ENCODE data around the gene POLN.

POLN gene

DNA sequence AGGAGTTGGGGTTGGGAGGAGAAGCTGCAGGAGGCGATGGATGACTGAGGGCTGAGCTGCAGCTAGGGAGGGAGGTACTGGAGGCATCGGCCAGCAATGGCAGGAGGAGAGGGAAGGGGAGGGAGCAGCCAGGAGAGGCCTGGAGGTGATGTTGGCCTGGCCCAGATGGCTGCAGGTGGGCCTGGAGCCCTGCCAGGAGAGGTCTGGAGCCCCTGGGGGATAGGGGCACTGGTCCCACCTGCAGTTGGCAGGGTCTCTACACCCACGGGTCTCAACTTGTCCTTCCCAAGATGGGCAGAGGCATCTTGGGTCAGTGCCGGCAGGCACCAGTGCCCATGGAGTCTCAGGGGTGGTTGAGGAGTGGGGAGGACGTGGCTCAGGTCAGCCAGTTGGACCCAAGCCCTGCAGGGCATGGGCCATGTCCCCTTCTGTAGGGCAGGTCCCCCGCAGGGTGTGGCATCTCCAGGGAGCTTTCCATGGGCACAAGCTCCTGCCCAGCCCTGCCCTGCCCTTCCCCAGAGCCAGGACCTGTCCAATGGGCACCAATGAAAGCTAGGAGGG lies 22.6 kb upstream of the POLN start:
- Histone ChIP-seq H2AFZ (ENCODE audit: low read depth, low read length) (no peak overlapping the region), H3K27me3 (ENCODE audit: insufficient read depth, low read length) (no peaks in the 10 kb centered on the region), H3K4me1 (ENCODE audit: insufficient read depth, low read length) (peaks cover 26% of the 10 kb centered on the region), H3K36me3 (ENCODE audit: insufficient read depth, low read length) (peaks cover 9% of the 10 kb centered on the region), H3K4me3 (ENCODE audit: low read length) (no peak overlapping the region), H3K9me3 (ENCODE audit: low read length) (no peaks in the 10 kb centered on the region)

DNA sequence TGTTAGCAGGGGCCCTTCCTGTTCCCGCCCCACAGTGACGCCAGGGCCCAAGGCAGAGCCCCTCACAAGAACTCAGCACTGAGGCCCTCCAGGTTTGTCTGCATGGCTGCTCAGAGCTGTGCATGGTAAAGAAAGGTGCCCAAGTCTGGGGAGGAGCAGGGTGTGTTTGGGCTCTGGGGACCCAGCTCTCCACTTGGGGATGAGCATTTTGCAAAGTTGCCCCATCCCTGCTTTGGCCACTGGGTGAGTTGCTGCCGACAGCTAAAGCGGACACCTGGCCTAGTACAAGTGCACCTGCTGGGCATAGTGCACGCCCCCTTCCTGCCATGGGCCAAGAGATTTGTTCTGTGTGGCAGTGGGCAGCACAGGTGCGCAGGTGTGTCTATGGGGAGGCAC lies 22.0 kb upstream of the POLN start:
- Histone ChIP-seq H3K4me1 (ENCODE audit: insufficient read depth, low read length) (peaks cover 28% of the 10 kb centered on the region), H3K4me3 (ENCODE audit: low read length) (peak overlapping the region; percentile 2), H3K36me3 (ENCODE audit: insufficient read depth, low read length) (peaks cover 11% of the 10 kb centered on the region), H3K27me3 (ENCODE audit: insufficient read depth, low read length) (no peaks in the 10 kb centered on the region), H3K9me3 (ENCODE audit: low read length) (no peaks in the 10 kb centered on the region), H2AFZ (ENCODE audit: low read depth, low read length) (no peak overlapping the region)

DNA sequence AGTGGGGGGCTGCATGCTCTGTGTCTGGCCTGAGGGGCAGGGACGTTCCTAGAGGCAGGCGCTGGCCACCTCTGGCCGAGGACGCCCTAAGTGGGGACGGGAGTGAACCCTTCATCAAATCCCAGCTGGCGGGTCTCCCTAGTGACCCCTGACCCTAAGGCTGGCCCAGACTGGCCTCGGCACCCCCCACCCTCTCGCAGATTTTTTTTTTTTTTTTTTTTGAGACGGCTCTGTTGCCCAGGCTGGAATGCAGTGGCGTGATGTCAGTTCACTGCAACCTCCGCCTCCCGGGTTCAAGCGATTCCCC lies 21.0 kb upstream of the POLN start:
- peaks cover 22% of the 10 kb centered on the region for H3K36me3 ChIP-seq (ENCODE audit: insufficient read depth, low read length)
- no peaks in the 10 kb centered on the region for H3K27me3 ChIP-seq (ENCODE audit: insufficient read depth, low read length)
- H3K4me3 ChIP-seq (ENCODE audit: low read length) = peak overlapping the region; percentile 66
- peak overlapping the region; percentile 58 for H2AFZ ChIP-seq (ENCODE audit: low read depth, low read length)
- H3K9me3 ChIP-seq (ENCODE audit: low read length) = no peaks in the 10 kb centered on the region
- peaks cover 28% of the 10 kb centered on the region for H3K4me1 ChIP-seq (ENCODE audit: insufficient read depth, low read length)

DNA sequence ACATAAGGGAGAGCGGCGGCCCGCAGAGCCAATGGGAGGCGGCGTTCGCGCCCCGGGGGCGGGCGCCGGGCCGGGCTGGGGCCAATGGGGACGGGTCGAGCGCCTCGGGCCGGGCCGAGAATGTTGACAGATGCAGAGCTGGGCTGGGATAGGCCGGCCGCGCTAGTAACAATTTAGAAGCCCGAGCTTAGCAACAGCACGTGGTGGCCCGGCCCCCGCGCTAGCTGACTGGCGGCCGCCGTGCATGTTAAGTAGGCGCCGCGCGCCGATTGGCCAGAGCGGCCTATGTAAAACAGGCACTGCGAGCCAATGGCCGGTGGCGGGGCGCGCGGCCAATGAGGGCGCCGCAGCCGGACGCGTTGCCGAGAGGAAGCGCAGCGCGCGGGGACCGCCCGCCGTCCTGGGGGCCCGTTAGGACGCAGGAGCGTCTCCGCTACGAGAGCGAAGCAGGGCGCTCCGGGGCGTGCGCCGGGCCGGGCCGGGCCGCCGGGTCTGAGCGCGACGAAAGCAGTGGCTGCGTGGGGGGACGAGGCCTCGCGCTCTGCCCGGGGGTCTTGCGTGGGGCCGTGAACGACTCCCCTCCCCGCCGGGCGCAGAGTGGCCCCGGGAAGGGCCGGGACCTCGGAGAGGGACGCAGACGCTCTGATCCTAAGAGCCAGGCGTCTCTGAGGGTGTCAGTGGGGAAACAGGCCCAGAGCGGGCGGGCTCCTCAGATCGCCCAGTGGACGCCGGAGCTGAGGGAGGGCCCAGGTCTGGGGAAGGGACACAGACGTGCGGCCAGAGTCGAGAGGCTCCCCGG lies 20.4 kb upstream of the POLN start:
- Histone ChIP-seq H3K4me3 (ENCODE audit: low read length) (peak overlapping the region; percentile 71), H3K4me1 (ENCODE audit: insufficient read depth, low read length) (peaks cover 28% of the 10 kb centered on the region), H3K36me3 (ENCODE audit: insufficient read depth, low read length) (peaks cover 26% of the 10 kb centered on the region), H3K9me3 (ENCODE audit: low read length) (no peaks in the 10 kb centered on the region), H3K27me3 (ENCODE audit: insufficient read depth, low read length) (no peaks in the 10 kb centered on the region), H2AFZ (ENCODE audit: low read depth, low read length) (peak overlapping the region; percentile 58)

DNA sequence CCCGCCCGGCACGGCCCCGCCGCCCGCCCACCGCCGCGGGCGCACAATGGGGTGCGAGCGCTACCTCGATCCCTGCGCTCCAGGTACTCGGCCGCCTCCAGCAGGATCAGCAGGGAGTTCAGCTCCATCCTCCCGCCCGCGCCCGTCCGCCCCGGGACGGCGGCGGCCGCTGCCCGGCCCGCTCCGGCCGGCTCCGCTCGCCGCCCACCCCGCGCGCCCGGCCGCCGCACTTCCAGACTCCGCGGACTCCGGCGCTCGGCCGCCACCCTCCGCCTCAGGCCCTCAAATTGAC lies 19.9 kb upstream of the POLN start, which contains the start of gene MXD4:
Gene MXD4, minus strand, starts transcription at position 257 of the 292 bp plus-strand sequence. Its CDS starts 129 bp downstream, at position 128.
- Histone ChIP-seq H2AFZ (ENCODE audit: low read depth, low read length) (peak within 1 kb of the TSS; percentile 58), H3K4me1 (ENCODE audit: insufficient read depth, low read length) (peaks cover 28% of the 10 kb centered on the region), H3K36me3 (ENCODE audit: insufficient read depth, low read length) (peaks cover 27% of the 10 kb centered on the region), H3K27me3 (ENCODE audit: insufficient read depth, low read length) (no peaks in the 10 kb centered on the region), H3K4me3 (ENCODE audit: low read length) (peak within 1 kb of the TSS; percentile 71), H3K9me3 (ENCODE audit: low read length) (no peaks in the 10 kb centered on the region)

DNA sequence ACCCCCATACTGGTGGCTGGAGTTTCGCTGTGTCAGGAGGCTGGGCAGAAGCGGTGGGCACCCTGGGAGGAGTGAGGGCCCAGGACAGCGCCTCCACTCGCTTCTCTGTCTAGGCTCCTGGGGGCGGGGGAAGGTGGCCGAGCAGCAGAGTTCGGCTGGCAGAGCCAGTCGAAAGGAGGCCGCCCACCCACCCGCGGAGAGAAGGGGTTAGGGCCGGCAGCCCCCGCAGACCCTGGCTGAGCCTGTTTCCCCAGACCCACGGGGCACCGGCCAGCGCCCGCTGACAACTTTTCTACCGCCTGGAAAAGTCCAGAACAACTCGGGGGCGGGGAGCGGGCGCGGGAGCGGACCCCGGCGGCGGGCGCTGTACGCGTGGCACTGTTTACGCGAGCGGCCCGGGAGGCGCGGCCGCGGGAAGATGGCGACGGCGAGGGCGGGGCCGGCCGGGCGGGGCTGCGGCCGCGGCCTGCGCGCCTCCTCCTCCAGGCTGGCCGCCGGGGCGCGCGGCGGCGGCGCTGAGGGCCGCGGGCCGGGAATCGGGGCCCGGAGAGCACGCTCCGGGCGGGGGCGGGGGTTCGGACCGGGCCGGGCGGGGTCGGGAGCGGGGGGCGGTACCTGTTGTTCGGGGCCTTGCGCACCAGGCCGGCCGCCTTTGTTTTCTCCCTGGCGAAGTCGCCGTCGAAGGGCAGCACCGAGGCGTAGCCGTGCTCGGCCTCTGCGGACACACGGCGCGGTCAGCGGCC lies 19.4 kb upstream of the POLN start:
- Histone ChIP-seq H3K9me3 (ENCODE audit: low read length) (no peaks in the 10 kb centered on the region), H3K27me3 (ENCODE audit: insufficient read depth, low read length) (no peaks in the 10 kb centered on the region)

DNA sequence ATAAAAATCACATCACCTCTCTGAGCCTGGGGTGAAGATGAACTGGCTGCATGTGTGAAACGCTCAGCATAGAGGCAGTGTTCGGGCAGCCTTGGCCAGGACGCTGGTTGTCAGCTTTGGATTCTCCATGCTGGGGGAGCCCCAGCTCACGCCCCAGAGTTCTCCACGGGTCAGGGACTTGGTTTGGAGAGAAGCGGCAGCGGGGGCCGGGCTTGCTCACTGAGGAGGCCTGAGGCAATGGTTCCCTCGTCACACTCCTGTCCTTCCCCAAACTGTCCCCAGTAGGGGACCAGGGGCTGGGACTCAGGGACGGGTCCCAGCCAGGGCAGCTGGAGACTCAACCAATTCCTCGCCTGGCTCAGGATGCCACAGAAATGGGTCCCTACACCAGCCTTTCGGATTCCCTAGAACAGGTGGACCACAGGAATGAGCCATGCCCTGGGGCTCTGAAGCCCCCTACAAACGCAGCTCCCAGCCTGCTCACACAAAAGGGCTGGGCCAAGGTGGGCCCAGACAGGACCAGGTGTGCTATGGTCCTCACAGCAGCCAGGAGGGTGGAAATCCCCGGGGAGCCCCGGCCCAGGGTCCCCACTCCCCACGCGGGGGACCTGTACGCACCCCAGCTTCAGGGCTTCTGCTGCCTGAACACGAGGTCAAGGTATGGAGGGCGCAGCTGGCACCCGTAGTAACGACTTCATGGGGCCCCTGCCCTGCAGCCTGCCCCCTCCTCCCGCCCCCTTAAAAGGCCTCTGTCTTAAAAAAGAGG lies 18.6 kb upstream of the POLN start:
- H3K9me3 ChIP-seq (ENCODE audit: low read length) = no peaks in the 10 kb centered on the region
- peaks cover 36% of the 10 kb centered on the region for H3K36me3 ChIP-seq (ENCODE audit: insufficient read depth, low read length)
- peaks cover 28% of the 10 kb centered on the region for H3K4me1 ChIP-seq (ENCODE audit: insufficient read depth, low read length)
- peak overlapping the region; percentile 71 for H3K4me3 ChIP-seq (ENCODE audit: low read length)
- no peak overlapping the region for H2AFZ ChIP-seq (ENCODE audit: low read depth, low read length)
- H3K27me3 ChIP-seq (ENCODE audit: insufficient read depth, low read length) = no peaks in the 10 kb centered on the region

More for the DNA sequence above, 19.4 kb upstream of the POLN start:
- H2AFZ ChIP-seq (ENCODE audit: low read depth, low read length) = no peak overlapping the region
- peaks cover 28% of the 10 kb centered on the region for H3K4me1 ChIP-seq (ENCODE audit: insufficient read depth, low read length)
- peak overlapping the region; percentile 71 for H3K4me3 ChIP-seq (ENCODE audit: low read length)
- peaks cover 31% of the 10 kb centered on the region for H3K36me3 ChIP-seq (ENCODE audit: insufficient read depth, low read length)

DNA sequence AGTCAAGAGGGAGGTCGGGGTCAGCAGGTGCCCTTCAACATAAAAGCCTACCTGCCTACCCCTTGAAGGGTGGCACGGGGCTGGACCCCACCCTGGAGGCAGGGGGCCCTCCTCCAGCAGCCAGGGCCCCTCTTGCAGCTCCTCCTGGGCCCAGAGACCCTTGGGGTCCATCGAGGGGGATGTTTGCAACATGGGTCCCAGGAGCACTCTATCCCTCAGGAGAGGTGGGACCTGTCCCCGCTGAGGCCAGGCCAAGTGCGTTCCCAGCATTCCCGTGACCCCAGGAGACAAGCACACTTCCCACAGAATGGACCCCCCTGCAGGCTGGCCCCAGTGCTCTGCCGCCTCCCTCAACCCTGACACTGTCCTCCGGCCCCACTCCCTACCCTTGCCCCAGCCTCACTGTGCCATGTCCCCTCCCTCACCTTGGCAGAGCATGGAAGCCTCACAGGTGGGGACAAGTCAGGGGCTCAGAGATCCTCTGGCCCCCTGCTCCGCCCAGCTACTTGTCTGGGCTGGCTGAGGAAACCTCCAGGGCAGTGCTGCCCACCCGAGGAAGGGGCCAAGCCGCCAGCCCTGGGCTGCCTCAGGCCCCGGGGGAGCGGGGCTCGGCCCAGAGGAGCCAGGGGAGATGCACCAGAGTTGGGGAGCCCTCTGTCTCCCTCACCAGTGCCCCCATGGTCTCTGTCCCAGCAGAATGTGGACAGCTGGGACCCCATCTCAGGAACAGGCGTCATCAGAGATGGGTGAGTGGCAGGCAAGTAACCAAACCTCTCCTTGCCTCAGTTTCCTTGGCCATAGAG lies 17.8 kb upstream of the POLN start:
- Histone ChIP-seq H2AFZ (ENCODE audit: low read depth, low read length) (no peak overlapping the region), H3K9me3 (ENCODE audit: low read length) (no peaks in the 10 kb centered on the region), H3K4me3 (ENCODE audit: low read length) (peak overlapping the region; percentile 71), H3K27me3 (ENCODE audit: insufficient read depth, low read length) (no peaks in the 10 kb centered on the region), H3K4me1 (ENCODE audit: insufficient read depth, low read length) (peaks cover 28% of the 10 kb centered on the region), H3K36me3 (ENCODE audit: insufficient read depth, low read length) (peaks cover 43% of the 10 kb centered on the region)

DNA sequence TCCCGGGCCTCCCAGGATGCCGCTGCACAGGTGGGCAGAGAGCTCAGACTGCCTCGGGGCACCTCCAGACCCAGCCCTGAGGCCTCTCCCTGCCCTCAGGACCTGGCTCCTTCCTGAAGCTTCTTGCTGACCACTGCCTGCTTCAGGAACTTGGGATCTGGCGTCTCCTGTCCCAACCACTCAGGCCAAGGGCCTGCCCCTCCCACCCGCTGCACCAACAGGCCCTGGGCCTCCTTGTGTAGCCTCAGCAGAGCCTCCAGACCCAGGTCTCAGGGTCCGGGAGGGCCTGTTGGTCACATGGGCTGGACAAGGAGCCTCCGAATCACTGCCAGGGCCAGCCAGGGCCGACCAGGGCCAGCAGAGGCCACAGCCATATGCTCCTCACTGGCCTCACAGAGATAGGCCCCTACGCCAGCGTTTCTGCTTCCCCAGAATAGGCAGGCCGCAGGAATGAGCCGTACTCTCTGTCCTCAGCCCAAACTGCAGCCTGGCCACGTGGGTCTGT lies 17.2 kb upstream of the POLN start:
- Histone ChIP-seq H3K4me3 (ENCODE audit: low read length) (no peak overlapping the region), H3K9me3 (ENCODE audit: low read length) (no peaks in the 10 kb centered on the region)

DNA sequence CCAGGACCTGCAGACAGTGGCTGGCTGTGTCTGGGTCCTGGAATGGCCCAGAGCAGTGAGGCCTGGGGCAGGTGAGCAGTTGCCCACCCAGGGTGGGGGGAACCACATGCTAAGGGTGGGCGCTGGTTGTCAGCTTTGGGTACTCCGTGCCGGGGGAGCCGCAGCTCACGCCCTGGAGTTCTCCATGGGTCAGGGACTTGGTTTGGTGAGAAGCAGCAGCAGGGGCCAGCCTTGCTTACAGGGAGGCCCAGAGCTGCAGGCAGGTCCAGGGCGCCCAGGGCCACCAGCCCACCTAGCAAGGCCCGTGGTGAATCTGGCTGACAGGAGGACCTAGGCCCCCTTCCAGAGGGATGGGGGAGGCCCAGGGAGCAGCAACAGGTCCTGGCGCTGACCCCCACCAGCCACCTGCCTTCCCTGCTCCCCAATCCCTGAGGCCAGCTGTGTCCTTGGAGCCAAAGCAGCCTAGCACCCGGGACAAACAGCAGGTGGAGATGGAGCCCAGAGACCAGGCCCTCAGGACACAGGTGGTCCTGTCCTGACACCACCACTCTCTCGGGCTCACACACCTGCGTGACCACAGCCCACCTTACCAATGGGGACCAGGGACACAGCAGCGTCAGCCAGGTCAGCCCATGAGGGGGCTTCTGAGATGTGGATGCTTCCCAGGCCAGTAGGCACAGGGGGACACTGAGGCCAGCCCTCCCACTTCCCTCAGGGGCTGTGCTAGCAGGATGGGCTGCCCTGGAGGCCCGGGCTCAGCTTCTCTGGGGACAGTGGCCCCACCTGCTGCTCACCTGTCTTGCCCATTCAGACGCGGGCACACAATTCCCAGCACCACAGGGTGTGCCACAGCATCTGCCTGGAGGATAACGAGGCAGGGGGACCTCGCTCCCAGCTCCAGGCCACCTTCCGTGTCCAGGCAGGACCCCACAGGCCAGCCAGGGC lies 16.4 kb upstream of the POLN start:
- H2AFZ ChIP-seq (ENCODE audit: low read depth, low read length) = no peak overlapping the region
- peaks cover 20% of the 10 kb centered on the region for H3K4me1 ChIP-seq (ENCODE audit: insufficient read depth, low read length)
- no peaks in the 10 kb centered on the region for H3K9me3 ChIP-seq (ENCODE audit: low read length)
- H3K36me3 ChIP-seq (ENCODE audit: insufficient read depth, low read length) = peaks cover 56% of the 10 kb centered on the region
- H3K27me3 ChIP-seq (ENCODE audit: insufficient read depth, low read length) = no peaks in the 10 kb centered on the region
- no peak overlapping the region for H3K4me3 ChIP-seq (ENCODE audit: low read length)

More for the DNA sequence above, 17.2 kb upstream of the POLN start:
- H2AFZ ChIP-seq (ENCODE audit: low read depth, low read length) = no peak overlapping the region
- peaks cover 27% of the 10 kb centered on the region for H3K4me1 ChIP-seq (ENCODE audit: insufficient read depth, low read length)
- no peaks in the 10 kb centered on the region for H3K27me3 ChIP-seq (ENCODE audit: insufficient read depth, low read length)
- H3K36me3 ChIP-seq (ENCODE audit: insufficient read depth, low read length) = peaks cover 49% of the 10 kb centered on the region

DNA sequence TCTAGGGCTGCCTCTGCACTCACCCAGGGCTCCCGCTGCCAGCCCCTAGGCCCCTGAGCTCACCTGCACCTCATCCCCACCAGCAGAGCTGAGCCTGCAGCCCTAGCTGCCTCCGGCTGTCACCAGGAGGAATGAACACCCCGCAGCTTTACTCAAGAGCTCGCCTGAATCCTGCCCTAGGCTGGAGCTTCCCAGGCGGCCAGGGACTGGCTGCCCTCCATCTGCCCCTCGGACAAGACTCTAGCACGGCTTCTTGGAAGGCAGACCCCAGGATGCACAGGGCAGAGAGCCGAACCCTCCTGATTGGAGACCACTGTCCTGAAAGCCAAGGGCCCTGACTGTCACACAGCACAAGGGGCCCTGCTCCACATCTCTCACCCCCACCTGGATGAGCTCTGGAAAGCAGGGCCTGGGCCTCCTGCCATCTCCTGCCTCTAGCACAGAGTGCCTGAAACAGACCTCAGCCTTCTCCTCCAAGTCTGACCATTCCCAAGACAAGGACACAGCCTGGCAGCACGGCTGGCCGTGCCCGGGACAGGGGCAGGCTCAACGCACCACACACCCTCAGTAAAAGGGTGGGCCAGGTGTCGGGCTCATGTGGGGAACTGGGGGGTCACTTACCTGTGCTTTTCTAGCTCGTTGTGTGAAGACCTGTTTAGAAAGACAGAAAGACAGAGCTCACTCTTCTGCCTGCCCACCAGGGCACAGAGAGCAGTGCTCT lies 15.6 kb upstream of the POLN start:
- no peak overlapping the region for H3K4me3 ChIP-seq (ENCODE audit: low read length)
- peaks cover 63% of the 10 kb centered on the region for H3K36me3 ChIP-seq (ENCODE audit: insufficient read depth, low read length)
- no peaks in the 10 kb centered on the region for H3K27me3 ChIP-seq (ENCODE audit: insufficient read depth, low read length)
- no peaks in the 10 kb centered on the region for H3K9me3 ChIP-seq (ENCODE audit: low read length)
- H3K4me1 ChIP-seq (ENCODE audit: insufficient read depth, low read length) = peaks cover 18% of the 10 kb centered on the region
- no peak overlapping the region for H2AFZ ChIP-seq (ENCODE audit: low read depth, low read length)
